Medulla oblongata (tissue), 1 donor: Measurements from ENCODE around the gene PTPRU.
A peak's percentile ranks its signal among the peaks of the same experiment; 100 is the strongest.

Experiments
- DNase-seq: peaks from one replicate; pipeline ENCODE4 v3.0.0-alpha.2; 2015; ENCODE audit errors: extremely low spot score

PTPRU gene

GRCh38 chr1:29245261-29245660 lies 8.9 kb downstream of the PTPRU start:
- DNase-seq, result no peak

- DNase-seq, result peak; percentile 55
These were observed 9.6 kb downstream of the PTPRU start for GRCh38 chr1:29245876-29246275.

DNA sequence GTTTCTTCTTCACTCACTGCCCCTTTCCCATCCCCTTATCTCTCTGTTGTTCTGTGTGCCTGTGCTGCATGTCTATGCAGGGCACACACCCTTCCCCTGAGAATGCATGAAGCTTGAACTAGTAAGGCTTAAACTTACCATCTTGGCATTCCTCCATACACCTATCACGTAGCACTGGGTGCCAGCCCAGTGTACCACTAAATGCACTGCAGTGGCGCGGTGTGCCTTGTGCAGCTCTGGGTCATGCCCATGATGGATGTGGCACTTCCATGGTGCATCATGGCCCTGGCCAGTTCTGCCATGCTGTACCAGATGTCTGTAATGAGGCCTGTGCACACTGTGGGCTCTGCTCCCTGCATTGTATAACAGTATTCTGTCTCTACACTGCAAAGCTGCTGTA lies 10.7 kb downstream of the PTPRU start:
- DNase-seq, result no peak

DNA sequence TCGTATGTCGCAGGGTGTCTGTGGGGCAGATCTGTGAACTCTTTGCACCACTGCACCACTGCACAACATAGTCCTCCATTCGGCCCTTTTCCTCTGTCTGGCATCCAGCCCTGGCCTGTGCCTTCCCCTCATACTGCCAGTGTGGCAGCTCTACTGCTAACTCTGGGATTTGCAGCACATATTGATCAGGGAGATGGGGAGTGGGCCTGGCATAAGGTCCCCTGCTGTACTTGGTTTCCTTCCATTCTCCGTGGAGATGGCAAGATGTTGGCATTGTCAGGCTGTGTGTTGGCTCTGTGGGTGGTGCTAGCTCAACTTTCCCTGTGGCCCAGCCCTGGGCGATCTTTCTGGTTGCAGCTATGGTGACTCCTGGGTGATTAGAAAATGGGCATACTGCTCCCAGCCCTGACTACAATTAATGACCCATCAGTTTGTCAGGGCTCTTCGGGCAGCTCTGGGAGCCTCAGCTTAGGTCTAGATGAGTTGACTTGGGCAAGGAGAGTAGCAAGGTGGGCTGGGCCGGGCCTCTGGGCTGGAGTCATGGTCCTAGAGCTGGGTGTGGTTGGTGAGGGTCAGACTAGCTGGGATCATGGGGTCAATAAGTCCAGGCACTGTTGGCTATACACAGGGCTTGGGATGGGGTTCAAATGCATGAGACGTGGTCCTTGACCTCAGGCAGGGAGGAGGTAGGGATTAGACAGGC lies 11.4 kb downstream of the PTPRU start:
- DNase-seq, result no peak

DNA sequence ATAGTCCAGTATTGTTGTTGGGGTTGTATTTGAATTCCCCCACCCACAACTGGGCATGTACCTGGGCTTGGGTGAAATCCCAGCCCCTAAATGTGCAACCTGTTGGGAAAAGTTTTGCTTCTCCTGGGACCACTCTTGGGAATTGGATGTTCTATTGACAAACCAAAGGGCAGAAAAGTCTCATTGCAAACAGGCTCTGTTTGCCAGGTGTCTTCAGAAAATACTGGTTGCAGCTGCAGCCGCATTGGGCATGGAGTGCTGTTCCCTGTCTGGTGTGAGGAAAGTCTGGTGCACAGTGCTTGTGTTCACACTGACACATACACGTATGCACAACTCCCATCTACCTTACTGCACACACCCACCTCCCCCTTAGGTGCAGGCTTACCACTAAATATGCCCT lies 12.1 kb downstream of the PTPRU start:
- DNase-seq, result no peak

GRCh38 chr1:29249170-29249691 lies 12.9 kb downstream of the PTPRU start:
- no peak for DNase-seq

DNA sequence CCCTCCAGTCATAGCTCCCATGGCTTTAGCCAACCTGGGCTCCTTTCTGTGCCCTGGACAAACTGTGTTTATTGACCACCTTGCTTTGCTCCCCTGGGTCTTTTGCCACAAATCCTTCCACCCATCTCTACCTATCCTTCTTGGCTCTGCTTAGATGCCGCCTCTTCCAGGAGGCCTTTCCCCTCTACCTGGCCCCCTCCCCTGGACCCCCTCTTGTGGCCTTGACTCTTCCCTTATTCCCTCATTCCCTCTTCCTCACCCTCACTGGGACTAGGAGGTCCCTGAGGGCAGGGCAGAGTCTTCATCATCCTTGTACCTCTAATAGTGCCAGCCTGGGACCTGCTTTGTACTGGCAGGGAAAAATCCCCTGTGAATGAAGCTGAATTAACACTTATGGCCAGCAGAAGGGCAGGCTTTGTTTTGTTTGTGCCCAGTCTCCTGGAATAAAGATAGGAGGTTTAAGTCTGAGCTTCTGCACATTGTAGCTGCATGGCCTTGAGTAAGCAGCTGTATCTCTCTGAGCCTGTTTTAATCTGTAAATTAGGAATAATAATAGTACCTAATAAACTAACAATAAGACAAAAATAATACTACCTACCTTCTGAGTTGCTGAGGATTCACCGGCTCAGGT lies 13.7 kb downstream of the PTPRU start:
- no peak for DNase-seq

DNA sequence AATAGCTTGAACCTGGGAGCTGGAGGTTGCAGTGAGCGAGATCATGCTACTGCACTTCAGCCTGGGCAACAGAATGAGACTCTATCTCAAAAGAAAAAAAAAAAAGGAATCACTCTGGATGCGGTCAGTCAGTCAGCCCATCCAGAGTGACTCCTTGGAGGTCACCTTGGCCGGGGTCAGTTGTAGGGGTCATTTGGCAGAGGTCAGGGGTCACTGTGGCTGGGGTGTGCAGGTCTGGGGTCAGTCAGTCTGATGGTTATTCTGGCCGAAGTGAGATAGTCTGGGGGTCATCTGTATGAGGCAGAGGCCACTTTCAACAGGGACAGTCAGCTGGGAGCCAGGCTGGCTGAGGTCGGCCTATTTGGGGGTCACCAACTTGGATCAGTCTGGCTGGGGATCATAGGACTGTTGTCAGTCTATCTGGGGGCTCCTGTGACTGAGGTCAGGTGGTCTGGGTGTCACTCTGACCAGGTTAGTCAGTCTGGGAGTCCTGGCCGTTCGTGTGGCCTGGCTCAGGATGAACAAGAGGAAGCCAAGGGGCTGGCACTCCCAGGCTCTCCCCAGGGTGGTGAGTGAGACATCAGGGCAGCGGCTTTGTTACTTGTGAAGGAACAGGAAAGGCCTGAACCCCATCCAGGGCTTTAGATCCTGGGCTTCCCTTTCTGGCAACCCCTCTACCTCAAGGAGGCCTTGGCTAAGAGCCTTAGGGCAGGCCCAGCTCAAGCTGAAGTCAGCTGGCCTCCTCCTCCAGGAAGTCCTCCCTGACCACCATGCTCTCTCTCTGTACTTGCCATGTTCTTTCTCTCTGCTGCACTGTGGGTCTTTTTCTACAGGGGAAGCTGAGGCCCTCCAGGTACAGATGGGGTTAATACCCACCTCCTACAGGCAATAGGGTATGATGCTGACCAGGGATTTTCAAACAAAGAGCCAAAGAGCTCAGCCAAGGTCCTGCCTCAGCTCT lies 15.1 kb downstream of the PTPRU start:
- DNase-seq, result no peak

DNA sequence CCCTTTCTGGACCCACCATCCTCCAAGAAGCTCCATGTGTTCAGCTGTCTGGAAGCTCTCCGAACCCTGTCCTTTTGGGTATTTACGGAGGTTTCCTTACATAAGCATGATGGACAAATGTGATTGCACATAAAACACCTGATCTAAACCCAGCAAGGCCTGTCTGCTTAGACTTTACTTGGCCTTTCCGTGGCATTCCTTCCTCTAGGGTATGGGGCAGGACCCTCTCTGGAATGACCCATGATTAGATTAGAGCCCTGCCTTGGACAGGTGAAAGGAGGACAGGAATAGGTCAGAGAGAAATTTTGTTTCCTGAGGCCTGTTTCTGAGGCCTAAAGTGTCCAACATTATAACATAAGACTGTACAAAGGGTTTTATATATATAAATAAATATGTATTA lies 16.9 kb downstream of the PTPRU start:
- no peak for DNase-seq

DNA sequence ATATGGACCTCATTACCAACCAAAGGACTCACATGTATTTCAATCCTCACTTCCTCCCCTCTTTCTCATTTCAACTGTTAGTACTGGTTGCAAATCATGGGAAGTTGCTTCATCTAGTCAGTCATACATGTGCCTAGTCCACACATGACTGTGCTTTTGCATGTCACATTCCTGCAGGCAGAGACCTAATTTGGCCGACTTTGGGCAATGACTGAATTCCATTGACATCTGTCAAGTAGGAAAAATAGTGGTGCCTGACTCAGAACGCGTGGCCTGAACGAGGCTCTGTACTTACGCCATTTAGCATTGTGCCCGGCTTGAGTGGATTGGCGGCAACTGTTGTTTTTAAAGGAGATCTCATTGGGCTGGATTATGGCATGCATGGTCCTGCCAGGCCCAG lies 18.0 kb downstream of the PTPRU start:
- no peak for DNase-seq

DNA sequence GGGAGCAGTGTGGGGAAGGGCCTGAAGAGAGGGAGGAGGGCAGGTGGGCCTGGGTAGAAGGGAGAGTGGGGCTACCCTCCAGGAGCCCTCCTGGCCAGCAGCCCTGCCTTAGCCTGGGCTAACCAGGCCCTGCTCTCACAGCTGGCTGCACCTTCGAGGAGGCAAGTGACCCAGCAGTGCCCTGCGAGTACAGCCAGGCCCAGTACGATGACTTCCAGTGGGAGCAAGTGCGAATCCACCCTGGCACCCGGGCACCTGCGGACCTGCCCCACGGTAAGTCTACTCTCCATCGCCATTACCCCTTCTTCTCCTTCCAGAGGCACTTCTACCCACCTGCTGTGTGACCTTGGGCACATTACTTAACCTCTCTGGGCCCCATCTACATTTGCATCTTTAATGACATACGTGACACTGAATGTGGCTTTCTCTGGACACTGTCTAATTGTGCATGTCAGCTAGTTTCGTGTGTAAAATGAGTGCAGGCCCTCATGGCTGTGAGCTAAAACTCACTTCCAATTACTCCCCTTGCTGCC lies 18.9 kb downstream of the PTPRU start:
- no peak for DNase-seq

- DNase-seq, result no peak
These were observed 20.1 kb downstream of the PTPRU start for GRCh38 chr1:29256394-29256793.

DNA sequence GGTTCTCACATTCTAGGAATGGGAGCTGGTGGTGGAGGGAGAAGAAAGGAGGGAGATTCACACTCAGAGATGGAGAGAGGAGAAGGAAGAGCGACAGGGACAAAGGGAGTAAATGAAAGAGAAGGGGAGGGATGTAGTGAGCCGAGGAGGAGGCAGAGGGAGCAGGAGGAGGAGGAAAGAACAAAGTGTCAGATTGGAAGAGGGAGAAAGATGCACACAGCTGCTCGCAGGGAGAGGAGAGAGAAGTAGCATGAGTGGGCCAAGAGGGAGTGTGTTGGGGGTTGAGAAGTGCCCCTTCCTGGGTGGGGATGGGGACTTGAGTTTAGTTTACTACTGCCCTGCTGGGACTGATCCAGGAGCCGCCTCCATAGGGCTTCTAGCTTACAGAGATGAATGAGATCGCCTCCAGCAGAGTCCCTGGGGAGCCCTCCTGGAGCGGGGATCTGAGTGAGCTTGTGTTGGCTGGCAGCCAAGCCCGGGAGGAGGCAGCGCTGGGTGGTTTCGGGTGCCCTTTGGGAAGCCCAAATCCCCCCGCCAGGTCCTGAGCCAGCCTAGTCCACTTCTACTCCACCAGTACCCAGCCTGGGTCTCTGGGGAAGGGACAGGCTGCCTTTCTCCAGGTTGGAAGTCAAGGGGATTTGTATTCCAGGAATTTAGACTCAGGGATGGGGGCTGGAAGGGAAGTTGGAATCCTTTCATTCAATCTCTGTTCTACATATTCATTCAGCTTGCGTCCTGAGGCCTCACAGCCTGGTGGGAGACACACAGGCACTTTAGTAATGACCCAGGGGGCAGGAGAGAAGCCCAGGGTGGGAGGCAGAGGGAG lies 20.9 kb downstream of the PTPRU start:
- DNase-seq, result no peak

DNA sequence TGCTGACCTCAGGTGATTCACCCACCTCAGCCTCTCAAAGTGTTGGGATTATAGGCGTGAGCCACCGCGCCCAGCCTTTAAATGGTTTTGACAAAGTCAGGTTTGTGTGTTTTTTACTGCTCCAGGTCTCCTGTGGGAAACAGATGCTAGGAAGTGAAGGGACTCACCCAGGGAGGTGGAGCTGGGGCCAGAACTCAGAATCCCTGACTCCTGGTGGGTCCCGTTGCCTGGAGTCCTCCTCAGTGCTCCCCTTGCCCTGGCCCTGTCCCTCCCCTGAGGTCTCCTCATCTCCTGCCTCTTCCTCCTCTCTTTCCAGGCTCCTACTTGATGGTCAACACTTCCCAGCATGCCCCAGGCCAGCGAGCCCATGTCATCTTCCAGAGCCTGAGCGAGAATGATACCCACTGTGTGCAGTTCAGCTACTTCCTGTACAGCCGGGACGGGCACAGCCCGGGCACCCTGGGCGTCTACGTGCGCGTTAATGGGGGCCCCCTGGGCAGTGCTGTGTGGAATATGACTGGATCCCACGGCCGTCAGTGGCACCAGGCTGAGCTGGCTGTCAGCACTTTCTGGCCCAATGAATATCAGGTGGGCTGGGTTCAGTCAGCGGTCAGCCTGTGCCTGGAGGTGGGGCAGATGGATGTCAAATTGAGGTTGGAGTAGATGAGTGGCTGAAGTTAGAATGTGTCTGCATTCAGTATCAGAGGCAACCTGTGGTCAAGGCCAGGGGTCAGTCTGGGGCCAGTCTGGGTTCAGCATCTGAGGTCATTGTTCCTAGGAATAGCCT lies 22.1 kb downstream of the PTPRU start:
- DNase-seq, result no peak

DNA sequence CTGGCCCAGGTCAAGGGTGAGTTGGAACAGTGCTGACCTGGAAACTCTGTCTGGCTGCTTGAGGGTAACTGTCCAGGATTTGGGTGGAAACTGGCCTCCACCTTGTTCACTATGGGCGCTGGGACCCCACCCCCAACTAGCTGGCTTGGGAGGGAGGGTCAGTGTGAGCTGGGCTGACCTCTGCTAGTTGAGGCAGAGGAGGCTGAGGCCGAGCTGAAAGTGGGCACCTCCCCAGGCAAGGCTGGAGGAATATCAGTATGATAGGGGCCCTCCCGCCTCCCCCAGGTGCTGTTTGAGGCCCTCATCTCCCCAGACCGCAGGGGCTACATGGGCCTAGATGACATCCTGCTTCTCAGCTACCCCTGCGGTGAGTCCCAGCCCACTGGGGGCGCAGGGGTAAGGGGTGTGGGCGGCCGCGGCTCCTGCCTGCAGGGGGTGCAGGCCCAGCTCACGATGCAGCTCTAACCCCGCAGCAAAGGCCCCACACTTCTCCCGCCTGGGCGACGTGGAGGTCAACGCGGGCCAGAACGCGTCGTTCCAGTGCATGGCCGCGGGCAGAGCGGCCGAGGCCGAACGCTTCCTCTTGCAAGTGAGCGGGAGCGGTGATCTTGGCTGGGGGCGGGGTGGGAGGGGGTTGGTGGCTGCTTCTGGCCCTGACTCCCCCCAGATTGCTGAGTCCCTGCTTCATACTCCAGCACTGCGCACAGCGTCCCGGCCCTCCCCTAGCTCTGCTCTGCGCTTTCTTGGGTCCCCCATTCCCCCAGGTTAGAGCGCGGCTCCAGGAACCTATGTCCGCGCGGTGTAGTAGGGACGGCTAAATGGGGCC lies 22.9 kb downstream of the PTPRU start:
- DNase-seq, result no peak

- DNase-seq, result peak; percentile 67
These were observed 23.6 kb downstream of the PTPRU start for GRCh38 chr1:29259802-29260441.

DNA sequence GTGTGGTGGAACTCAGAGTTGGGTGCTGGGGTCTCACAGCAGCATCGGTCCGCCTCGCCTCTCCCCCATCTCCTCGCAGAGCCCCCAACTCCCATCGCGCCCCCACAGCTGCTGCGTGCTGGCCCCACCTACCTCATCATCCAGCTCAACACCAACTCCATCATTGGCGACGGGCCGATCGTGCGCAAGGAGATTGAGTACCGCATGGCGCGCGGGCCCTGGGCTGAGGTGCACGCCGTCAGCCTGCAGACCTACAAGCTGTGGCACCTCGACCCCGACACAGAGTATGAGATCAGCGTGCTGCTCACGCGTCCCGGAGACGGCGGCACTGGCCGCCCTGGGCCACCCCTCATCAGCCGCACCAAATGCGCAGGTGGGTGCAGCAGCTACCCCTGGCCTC lies 24.2 kb downstream of the PTPRU start:
- DNase-seq, result no peak

GRCh38 chr1:29264773-29265389 lies 28.6 kb downstream of the PTPRU start:
- DNase-seq, result no peak

DNA sequence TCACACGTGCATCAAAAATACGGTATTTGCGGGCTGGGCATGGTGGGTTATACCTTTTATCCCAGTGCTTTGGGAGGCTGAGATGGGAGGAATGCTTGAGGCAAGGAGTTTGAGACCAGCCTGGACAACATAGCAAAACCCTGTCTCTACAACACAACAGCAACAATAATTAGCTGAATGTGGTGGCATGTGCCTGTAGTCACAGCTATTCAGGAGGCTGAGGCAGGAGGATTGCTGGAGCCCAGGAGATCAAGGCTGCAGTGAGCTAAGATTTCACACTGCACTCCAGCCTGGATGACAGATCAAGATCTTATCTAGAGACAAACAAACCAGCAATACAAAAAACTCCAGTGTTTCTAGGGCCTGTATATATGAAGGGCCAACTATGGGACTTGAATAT lies 30.6 kb downstream of the PTPRU start:
- no peak for DNase-seq
